Measurements from ENCODE around the gene NFYC.

Gene NFYC

GRCh38 chr1:40653851-40654537 lies 37.5 kb upstream of the NFYC start:
- no peak for TF ChIP-seq CTCF (IDR thresholded peaks at IDR 0.05)
- no peak overlapping the region for H3K27ac ChIP-seq
- H3K4me1 ChIP-seq (ENCODE audit: control insufficient read depth in 1 of 2, insufficient read depth in 1 of 2, low read depth in 1 of 2, low read length in 1 of 2): no peaks in the 10 kb centered on the region
- H3K9me3 ChIP-seq: no peaks in the 10 kb centered on the region
- peaks cover 81% of the 10 kb centered on the region for H3K27me3 ChIP-seq
- no peaks in the 10 kb centered on the region for H3K36me3 ChIP-seq
- H3K4me3 ChIP-seq (ENCODE audit: low read depth in 1 of 2, low read length in 1 of 2): no peak overlapping the region

DNA sequence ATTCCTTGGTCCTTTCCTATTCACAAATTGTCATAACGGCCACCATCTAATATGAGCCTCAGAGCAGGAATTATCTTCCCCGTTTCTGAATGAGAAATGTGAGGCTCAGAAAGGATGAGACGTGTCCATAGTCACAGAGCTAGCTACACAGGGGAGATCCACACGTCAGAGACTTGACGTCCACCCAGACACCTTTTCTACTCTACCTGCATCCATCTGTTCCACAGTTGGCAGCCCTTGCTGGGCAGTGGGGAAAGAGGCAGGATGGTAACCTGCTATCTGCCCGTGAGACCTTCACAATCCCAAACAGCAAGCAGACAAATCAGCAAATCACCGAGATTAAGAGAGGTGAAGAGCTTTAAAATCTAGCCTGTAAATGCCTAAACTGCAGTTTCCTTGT lies 34.5 kb upstream of the NFYC start:
- H3K27ac ChIP-seq: no peak overlapping the region
- no peaks in the 10 kb centered on the region for H3K36me3 ChIP-seq
- peaks cover 74% of the 10 kb centered on the region for H3K27me3 ChIP-seq
- no peaks in the 10 kb centered on the region for H3K4me1 ChIP-seq (ENCODE audit: control insufficient read depth in 1 of 2, insufficient read depth in 1 of 2, low read depth in 1 of 2, low read length in 1 of 2)
- no peaks in the 10 kb centered on the region for H3K9me3 ChIP-seq
- no peak overlapping the region for H3K4me3 ChIP-seq (ENCODE audit: low read depth in 1 of 2, low read length in 1 of 2)
- TF ChIP-seq CTCF (IDR thresholded peaks at IDR 0.05): no peak

DNA sequence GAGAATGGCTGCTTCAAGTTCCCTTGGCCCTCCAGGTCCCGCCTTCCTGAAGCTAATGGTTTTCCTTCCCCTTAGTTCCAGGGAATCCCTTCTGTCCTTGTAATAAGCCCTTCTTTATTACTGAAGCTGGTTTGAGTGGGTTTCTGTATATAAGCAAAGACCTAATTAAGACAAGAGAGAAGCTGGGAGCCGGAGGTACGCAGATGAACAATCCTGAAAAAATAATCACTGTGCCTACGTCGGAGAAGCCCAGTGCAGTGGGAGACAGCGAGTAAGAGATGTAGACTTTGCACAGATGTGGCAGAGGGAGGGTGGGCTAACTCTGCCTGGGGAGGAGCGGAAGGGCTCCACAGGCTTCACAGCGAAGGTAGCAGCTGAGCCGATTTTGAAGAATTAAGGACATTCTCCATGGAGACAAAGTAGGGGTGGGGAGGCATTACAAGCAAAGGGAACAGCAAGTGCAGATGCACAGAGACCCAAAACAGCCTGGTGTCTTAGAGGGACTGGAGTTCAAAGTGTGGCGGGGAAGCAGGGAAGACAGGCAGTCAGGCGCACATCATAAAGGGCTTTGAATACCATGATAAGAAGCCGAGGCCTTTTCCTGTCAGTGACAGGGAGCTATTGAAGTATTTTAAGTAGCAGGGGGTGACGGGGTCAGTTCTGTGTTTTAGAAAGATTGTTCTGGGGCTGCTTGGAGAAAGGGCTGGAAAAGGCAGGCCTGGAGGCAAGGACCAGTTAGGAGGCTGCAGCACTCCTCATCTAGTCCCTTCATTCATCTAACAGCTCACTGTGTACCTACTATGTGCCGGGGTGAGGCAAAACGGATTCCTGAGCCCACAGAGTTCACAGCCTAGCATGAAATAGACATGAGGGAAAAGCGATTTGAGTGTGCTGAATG lies 32.5 kb upstream of the NFYC start:
- TF ChIP-seq CTCF (IDR thresholded peaks at IDR 0.05): no peak
- Histone ChIP-seq H3K36me3 (no peaks in the 10 kb centered on the region), H3K27ac (no peak overlapping the region), H3K9me3 (no peaks in the 10 kb centered on the region), H3K27me3 (peaks cover 71% of the 10 kb centered on the region), H3K4me3 (ENCODE audit: low read depth in 1 of 2, low read length in 1 of 2) (no peak overlapping the region), H3K4me1 (ENCODE audit: control insufficient read depth in 1 of 2, insufficient read depth in 1 of 2, low read depth in 1 of 2, low read length in 1 of 2) (no peaks in the 10 kb centered on the region)

DNA sequence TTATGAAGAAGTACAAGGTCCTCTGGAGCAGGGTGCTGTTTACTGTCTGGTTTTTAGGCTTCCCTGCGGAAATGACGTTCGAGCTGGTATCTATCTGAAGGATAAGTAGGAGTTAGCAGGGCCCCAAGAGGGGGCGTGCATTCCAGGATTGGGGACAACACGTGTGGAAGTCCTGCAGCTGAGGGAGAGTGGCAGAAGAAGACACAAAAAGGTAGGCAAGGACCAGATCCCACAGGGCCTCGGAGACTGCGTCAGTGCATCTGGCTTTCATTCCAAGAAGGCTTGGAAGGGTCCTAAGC lies 31.9 kb upstream of the NFYC start:
- Histone ChIP-seq H3K4me3 (ENCODE audit: low read depth in 1 of 2, low read length in 1 of 2) (no peak overlapping the region), H3K36me3 (no peaks in the 10 kb centered on the region), H3K27me3 (peaks cover 71% of the 10 kb centered on the region), H3K27ac (no peak overlapping the region), H3K9me3 (no peaks in the 10 kb centered on the region), H3K4me1 (ENCODE audit: control insufficient read depth in 1 of 2, insufficient read depth in 1 of 2, low read depth in 1 of 2, low read length in 1 of 2) (no peaks in the 10 kb centered on the region)
- TF ChIP-seq CTCF (IDR thresholded peaks at IDR 0.05): no peak

DNA sequence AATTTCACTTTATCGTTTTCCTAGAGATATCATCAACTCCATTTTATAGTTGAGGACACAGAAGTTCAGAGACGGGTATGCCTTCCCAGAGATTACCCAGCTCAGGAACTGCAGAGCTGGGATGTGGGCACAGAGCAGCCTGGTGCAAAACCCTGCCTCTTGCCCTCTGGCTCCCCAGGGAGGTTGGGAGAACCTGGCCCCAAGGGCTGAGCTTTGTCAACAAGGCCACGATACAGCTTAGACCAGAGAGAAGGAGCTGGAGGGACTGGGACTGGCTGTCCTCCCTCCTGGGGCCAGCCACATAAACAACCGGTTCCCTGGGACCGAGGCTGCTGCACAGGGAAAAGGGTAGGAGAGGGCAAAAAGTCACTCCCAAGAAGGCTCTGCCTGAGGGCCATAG lies 29.8 kb upstream of the NFYC start:
- no peaks in the 10 kb centered on the region for H3K36me3 ChIP-seq
- TF ChIP-seq CTCF (IDR thresholded peaks at IDR 0.05): no peak
- H3K27me3 ChIP-seq: peaks cover 66% of the 10 kb centered on the region
- no peaks in the 10 kb centered on the region for H3K9me3 ChIP-seq
- H3K4me3 ChIP-seq (ENCODE audit: low read depth in 1 of 2, low read length in 1 of 2): no peak overlapping the region
- H3K4me1 ChIP-seq (ENCODE audit: control insufficient read depth in 1 of 2, insufficient read depth in 1 of 2, low read depth in 1 of 2, low read length in 1 of 2): peaks cover 5 to 13% of the 10 kb centered on the region in 2 experiments
- H3K27ac ChIP-seq: no peak overlapping the region

Data from neutrophil (primary cell).